Sigmoid colon (tissue), 7 donors: ENCODE results near the gene PDK2. TPM values are rescaled to one million over a fixed set of nuclear protein-coding genes. Genes with fewer than 3 reads are reported as not detected.
A peak's percentile ranks its signal among the peaks of the same experiment; 100 is the strongest.

Source experiments
- DNase-seq: peaks from one replicate; pipeline ENCODE4 v3.0.0-alpha.2; 2019
- H3K27ac ChIP-seq, 4 donors: fragments of 200-600 bp; sonication (generic); one replicate each; pipeline ENCODE4 v1.5.1; 2016 to 2019; ENCODE audit warnings: mild to moderate bottlenecking in 1 of 4
- H3K27me3 ChIP-seq, 3 donors: fragments of 200-600 bp; sonication (generic); one replicate each; pipeline ENCODE4 v1.5.1; 2019; ENCODE audit warnings: mild to moderate bottlenecking in 1 of 3
- H3K36me3 ChIP-seq, 4 donors: fragments of 200-600 bp; sonication (generic); one replicate each; pipeline ENCODE4 v1.5.1; 2016 to 2019
- H3K4me1 ChIP-seq, 4 donors: fragments of 200-600 bp; sonication (generic); one replicate each; pipeline ENCODE4 v1.5.1; 2017 to 2019
- H3K4me3 ChIP-seq, 4 donors: fragments of 200-600 bp; sonication (generic); one replicate each; pipeline ENCODE4 v1.5.1; 2017 to 2019; ENCODE audit warnings: mild to moderate bottlenecking in 2 of 4, moderate library complexity in 1 of 4
- H3K9me3 ChIP-seq, 4 donors: fragments of 200-600 bp in 3 of 4; sonication (generic) in 3 of 4; one replicate each; pipeline versions ENCODE4 v1.5.1 to v1.6.1; 2013 to 2019
- CTCF ChIP-seq, 4 experiments: fragments of 450-650 bp in 3 of 4; fragments of 200-600 bp in 1 of 4; IDR thresholded peaks; one replicate each; pipeline ENCODE4 v1.5.1; 2016 to 2019; ENCODE audit warnings: antibody characterized with exemption in 4 of 4, mild to moderate bottlenecking in 3 of 4, moderate library complexity in 2 of 4
- EP300 ChIP-seq, 4 donors: sonication (generic); formaldehyde crosslinking; IDR thresholded peaks; one replicate each; pipeline ENCODE4 v1.6.1; 2017; ENCODE audit warnings: antibody characterized with exemption in 4 of 4
- POLR2A ChIP-seq, 2 donors: fragments of 450-650 bp; IDR thresholded peaks; one replicate each; pipeline ENCODE4 v1.6.1; 2016; ENCODE audit warnings: antibody characterized with exemption in 2 of 2, mild to moderate bottlenecking in 2 of 2, moderate library complexity in 2 of 2
- POLR2AphosphoS5 ChIP-seq, 4 donors: sonication (generic); formaldehyde crosslinking; IDR thresholded peaks; one replicate each; pipeline ENCODE4 v1.6.1; 2017; ENCODE audit warnings: antibody characterized with exemption in 4 of 4
- WGBS, 2 donors: extraction: QIAGEN DNeasy Blood & Tissue Kit; methylation state at CpG; one replicate each; pipeline ENCODE4 v1.1.7; 2013; 5-methylcytosine and 5-hydroxymethylcytosine counted together
- intact Hi-C: fragments of 100-400 bp; cut with DNase I; formaldehyde crosslinking; loops from one replicate; pipeline ENCODE4 v1.15.1; 2023
- polyA plus RNA-seq, 3 donors: library from polyadenylated mRNA; stranded (reverse); fragments of 200-250 nt; gene quantifications; one replicate each; pipeline ENCODE4 v1.2.3, GENCODE V29; 2013
- total RNA-seq, 4 donors: library from RNA; depleted of rRNA; stranded (reverse); fragments of >200 nt; gene quantifications; one replicate each; pipeline ENCODE4 v1.1.0, GENCODE V29; 2016
- donor health status: healthy with polysubstance abuse.
- donor health status: Bipolar disorder and iron deficiency.
- donor health status: healthy.

The PDK2 gene
- total and polyA plus RNA-seq, 7 donors = 23.1 to 82.8 (median 43.9) TPM

GRCh38 chr17:50143461-50144176, 48.5 kb downstream of the PDK2 start:
- intact Hi-C loops = no loop called here
- TF ChIP-seq EP300 (IDR thresholded peaks at IDR 0.05) (no peak), CTCF (IDR thresholded peaks at IDR 0.05) (no peak), POLR2AphosphoS5 (IDR thresholded peaks at IDR 0.05) (no peak), POLR2A (IDR thresholded peaks at IDR 0.05) (no peak)
- H3K27me3 ChIP-seq = no peaks in the 10 kb centered on the region
- no peaks in the 10 kb centered on the region for H3K9me3 ChIP-seq
- DNase-seq = no peak
- H3K36me3 ChIP-seq = peaks cover 27 to 63% (median 40%) of the 10 kb centered on the region in 4 donors
- WGBS, 2 donors = 90 to 92% methylated on average over 20 of the region's 20 CpGs
- no peak overlapping the region for H3K27ac ChIP-seq
- H3K4me3 ChIP-seq = no peak overlapping the region
- peaks cover 0 to 42% (median 35%) of the 10 kb centered on the region in 4 donors for H3K4me1 ChIP-seq

GRCh38 chr17:50144355-50144754, 49.2 kb downstream of the PDK2 start:
- Histone ChIP-seq H3K36me3 (peaks cover 20 to 56% (median 32%) of the 10 kb centered on the region in 4 donors), H3K27me3 (no peaks in the 10 kb centered on the region), H3K9me3 (no peaks in the 10 kb centered on the region), H3K4me3 (no peak overlapping the region), H3K27ac (no peak overlapping the region), H3K4me1 (peaks cover 0 to 49% (median 42%) of the 10 kb centered on the region in 4 donors)
- WGBS, 2 donors = 81 to 82% methylated on average over 6 of the region's 6 CpGs
- TF ChIP-seq POLR2AphosphoS5 (IDR thresholded peaks at IDR 0.05) = no peak
- TF ChIP-seq CTCF (IDR thresholded peaks at IDR 0.05) = no peak
- TF ChIP-seq EP300 (IDR thresholded peaks at IDR 0.05) = no peak
- no peak for TF ChIP-seq POLR2A (IDR thresholded peaks at IDR 0.05)
- intact Hi-C loops = no loop called here
- DNase-seq = no peak

GRCh38 chr17:50144845-50145531, 49.8 kb downstream of the PDK2 start:
- peak overlapping the region in 3 of 4 donors; percentile 89 to 95 (median 92) for H3K27ac ChIP-seq
- peaks cover 0 to 54% (median 45%) of the 10 kb centered on the region in 4 donors for H3K4me1 ChIP-seq
- TF ChIP-seq POLR2A (IDR thresholded peaks at IDR 0.05) (no peak), EP300 (IDR thresholded peaks at IDR 0.05) (no peak), POLR2AphosphoS5 (IDR thresholded peaks at IDR 0.05) (no peak), CTCF (IDR thresholded peaks at IDR 0.05) (no peak)
- intact Hi-C loops = no loop called here
- 81 to 83% methylated on average over 16 of the region's 16 CpGs for WGBS, 2 donors
- no peak overlapping the region for H3K4me3 ChIP-seq
- no peaks in the 10 kb centered on the region for H3K27me3 ChIP-seq
- H3K9me3 ChIP-seq = no peaks in the 10 kb centered on the region
- DNase-seq = no peak
- peaks cover 17 to 52% (median 29%) of the 10 kb centered on the region in 4 donors for H3K36me3 ChIP-seq

DNA sequence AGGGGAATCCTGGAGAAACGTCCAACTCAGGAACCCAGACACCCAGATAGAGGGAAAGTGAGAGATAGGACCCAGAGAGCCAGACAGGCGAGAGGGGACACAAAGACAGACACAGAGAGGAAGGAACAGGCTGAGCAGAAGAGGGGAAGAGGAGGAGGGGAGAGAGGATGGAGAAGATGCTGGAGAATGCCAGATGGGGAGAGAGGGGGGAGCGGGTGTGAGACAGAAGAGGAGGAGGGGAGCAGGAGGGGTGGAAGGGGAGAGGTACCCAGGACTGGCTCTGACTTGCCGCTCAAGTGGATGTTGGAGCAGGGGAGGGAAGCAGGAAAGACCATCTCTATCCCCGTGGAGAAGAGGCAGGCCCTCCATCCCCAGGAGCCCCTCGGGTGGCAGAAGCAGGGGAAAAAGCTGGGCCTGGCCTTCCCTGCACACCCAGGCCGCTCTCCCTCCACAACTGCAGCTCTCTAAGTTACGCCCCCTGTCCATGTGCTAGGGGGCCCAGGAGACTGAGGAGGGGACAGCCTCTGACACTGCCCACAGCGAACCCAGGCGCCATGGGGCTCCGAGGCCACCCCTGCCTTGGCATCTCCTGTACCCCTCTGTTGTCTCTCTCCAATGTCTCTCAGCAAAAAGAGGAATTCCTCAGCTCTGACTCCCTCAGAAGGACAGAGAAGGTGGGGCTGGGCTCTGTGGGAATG, 50.5 kb downstream of the PDK2 start:
- no peak for DNase-seq
- peaks cover 10 to 46% (median 28%) of the 10 kb centered on the region in 4 donors for H3K36me3 ChIP-seq
- H3K4me1 ChIP-seq = peaks cover 0 to 49% (median 41%) of the 10 kb centered on the region in 4 donors
- WGBS, 2 donors = 74 to 84% methylated on average over 11 of the region's 11 CpGs
- no peaks in the 10 kb centered on the region for H3K9me3 ChIP-seq
- TF ChIP-seq POLR2AphosphoS5 (IDR thresholded peaks at IDR 0.05) (no peak), CTCF (IDR thresholded peaks at IDR 0.05) (no peak), POLR2A (IDR thresholded peaks at IDR 0.05) (no peak), EP300 (IDR thresholded peaks at IDR 0.05) (no peak)
- no peaks in the 10 kb centered on the region for H3K27me3 ChIP-seq
- intact Hi-C loops = no loop called here
- peak overlapping the region in 1 of 4 donors; percentile 89 for H3K4me3 ChIP-seq
- H3K27ac ChIP-seq = peak overlapping the region; percentile 89 to 95 (median 92)
